ENCODE measurements around the gene NEAT1. TPM values are rescaled to one million over a fixed set of nuclear protein-coding genes. Genes with fewer than 3 reads are reported as not detected.
A peak's percentile ranks its signal among the peaks of the same experiment; 100 is the strongest.

The NEAT1 gene
- total RNA-seq, 1 donor from 2014 or later = 37.2 TPM

GRCh38 chr11:65486570-65487466 is 64.2 kb downstream of the NEAT1 start:
- DNase-seq (ENCODE audit: low read depth, low spot score) = no peak
- peak overlapping the region; percentile 80 for H3K4me3 Mint-ChIP-seq
- no peak for TF ChIP-seq CTCF (conservative IDR thresholded peaks at IDR 0.05)
- H3K27ac Mint-ChIP-seq (ENCODE audit: unreplicated experiment) = peak overlapping the region; percentile 95
- H3K27me3 Mint-ChIP-seq (ENCODE audit: low read depth) = peaks cover 2% of the 10 kb centered on the region
- H3K36me3 Mint-ChIP-seq (ENCODE audit: low read depth) = no peaks in the 10 kb centered on the region
- H3K9me3 Mint-ChIP-seq = no peaks in the 10 kb centered on the region
- peaks cover 75% of the 10 kb centered on the region for H3K4me1 Mint-ChIP-seq

GRCh38 chr11:65487467-65488272 is 65.1 kb downstream of the NEAT1 start:
- peak overlapping the region; percentile 98 for H3K27ac Mint-ChIP-seq (ENCODE audit: unreplicated experiment)
- no peak for TF ChIP-seq CTCF (conservative IDR thresholded peaks at IDR 0.05)
- H3K4me1 Mint-ChIP-seq = peaks cover 78% of the 10 kb centered on the region
- H3K27me3 Mint-ChIP-seq (ENCODE audit: low read depth) = peaks cover 2% of the 10 kb centered on the region
- DNase-seq (ENCODE audit: low read depth, low spot score) = peak; percentile 90
- H3K4me3 Mint-ChIP-seq = peak overlapping the region; percentile 80
- H3K9me3 Mint-ChIP-seq = no peaks in the 10 kb centered on the region
- H3K36me3 Mint-ChIP-seq (ENCODE audit: low read depth) = no peaks in the 10 kb centered on the region

DNA sequence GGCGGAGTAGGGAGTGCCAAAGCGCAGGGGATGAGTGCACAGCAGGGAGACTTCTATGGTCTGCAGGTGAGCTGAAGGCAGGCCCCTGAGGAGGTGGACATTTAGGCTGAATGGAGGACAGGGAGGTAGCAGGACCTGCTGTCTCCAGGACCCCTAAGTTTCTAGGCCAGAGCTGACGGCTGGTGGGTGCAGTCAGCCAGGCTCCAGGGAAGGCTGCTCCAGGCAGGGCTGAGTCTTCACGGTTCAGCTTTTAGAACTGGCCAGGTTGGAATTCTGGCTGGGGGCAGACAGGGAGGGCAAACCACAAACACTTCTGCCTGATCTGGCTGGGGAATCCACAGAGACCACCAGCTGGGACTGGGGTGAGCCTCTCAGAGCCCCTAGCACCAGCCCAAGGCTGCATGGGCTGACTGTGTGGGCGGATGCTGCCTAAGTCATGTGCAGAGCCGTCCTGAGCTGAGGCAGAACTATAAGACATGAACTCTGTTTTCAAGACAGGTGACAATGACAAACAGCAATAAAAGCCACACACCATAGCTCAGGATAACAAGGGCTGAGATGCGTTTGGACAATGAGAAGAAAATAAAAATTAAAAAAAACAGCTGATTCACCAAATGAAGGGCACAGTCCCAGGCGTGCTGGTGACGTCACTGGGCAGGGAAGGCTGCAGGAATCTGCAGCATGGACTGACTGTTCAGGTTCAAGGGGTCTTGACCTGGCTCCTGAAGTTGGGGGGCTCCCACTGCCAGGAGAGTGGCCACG is 65.9 kb downstream of the NEAT1 start:
- peak overlapping the region; percentile 80 for H3K4me3 Mint-ChIP-seq
- H3K9me3 Mint-ChIP-seq = no peaks in the 10 kb centered on the region
- peak overlapping the region; percentile 98 for H3K27ac Mint-ChIP-seq (ENCODE audit: unreplicated experiment)
- no peaks in the 10 kb centered on the region for H3K36me3 Mint-ChIP-seq (ENCODE audit: low read depth)
- TF ChIP-seq CTCF (conservative IDR thresholded peaks at IDR 0.05) = no peak
- H3K27me3 Mint-ChIP-seq (ENCODE audit: low read depth) = peaks cover 2% of the 10 kb centered on the region
- H3K4me1 Mint-ChIP-seq = peaks cover 86% of the 10 kb centered on the region
- DNase-seq (ENCODE audit: low read depth, low spot score) = no peak

DNA sequence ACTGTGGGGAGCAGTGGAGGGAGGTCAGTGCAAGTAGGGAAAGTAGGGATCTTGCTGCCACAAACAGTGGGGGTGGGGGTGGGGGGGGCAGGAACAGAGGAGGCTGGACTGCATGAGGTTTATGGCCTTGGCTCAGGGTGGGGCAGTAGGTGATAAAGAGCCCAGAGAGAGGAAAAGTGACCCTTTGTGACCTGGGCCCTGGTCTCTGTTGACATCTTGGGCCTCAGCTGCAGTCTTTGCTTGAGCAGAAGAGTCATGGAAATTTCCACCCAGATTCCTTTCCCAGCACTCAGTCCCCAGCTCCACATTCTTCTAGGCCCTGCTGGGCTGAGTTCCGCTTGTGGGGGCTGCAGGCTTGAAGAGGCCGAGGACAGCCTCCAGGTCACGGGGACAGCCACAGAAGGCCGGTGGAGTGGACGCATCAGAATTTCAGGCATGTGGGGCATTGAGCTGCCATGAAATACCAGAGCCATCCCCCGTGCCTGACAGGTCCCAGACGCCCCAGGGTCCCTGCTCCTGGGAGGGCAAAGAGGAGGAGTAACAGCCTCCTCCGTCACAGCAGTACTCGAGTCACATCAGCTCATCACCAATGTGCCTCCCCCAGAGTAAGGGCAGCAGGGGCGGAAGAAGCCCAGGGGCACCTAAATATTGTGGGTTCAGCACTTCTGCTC is 66.6 kb downstream of the NEAT1 start:
- H3K27ac Mint-ChIP-seq (ENCODE audit: unreplicated experiment) = peak overlapping the region; percentile 98
- TF ChIP-seq CTCF (conservative IDR thresholded peaks at IDR 0.05) = no peak
- DNase-seq (ENCODE audit: low read depth, low spot score) = no peak
- no peaks in the 10 kb centered on the region for H3K9me3 Mint-ChIP-seq
- H3K4me1 Mint-ChIP-seq = peaks cover 93% of the 10 kb centered on the region
- no peaks in the 10 kb centered on the region for H3K36me3 Mint-ChIP-seq (ENCODE audit: low read depth)
- H3K27me3 Mint-ChIP-seq (ENCODE audit: low read depth) = peaks cover 2% of the 10 kb centered on the region
- H3K4me3 Mint-ChIP-seq = peak overlapping the region; percentile 80
